ENCODE data around the gene TMEM200C.

DNA sequence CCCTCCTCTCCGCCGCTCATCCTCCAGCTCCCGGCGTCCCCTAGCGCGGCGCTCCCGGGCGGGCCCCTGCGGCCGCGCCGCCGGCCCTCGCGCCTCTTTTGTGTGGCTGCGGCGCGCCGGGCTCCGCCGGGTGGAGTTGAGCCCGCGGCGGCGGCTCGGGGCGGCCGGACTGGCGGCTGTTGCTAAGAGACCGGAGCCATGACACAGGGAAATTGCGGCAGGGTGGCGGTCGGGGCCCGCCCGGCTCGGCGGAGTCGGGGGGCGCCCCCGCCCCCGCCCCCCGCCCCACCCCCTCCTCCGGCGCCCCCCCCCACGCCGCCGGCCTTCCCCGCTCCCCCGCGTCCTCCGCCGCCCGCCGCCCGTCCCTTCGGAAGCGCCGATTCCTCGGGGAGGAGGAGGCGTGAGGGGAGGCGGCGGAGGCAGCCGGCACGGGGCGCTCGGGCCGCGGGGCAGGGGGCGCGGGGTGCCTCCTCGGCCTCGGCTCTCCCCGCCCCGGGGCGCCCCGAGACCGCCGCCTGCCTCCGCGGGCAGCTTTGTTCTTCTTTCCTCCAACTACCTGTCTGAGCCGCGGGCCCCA, at the start of gene TMEM200C:
- TF ChIP-seq POLR2AphosphoS5 (IDR thresholded peaks at IDR 0.05; ENCODE audit: low read depth, low read length), result no peak
- TF ChIP-seq POLR2A (IDR thresholded peaks at IDR 0.05; ENCODE audit: low read depth, low read length), result no peak
- no peak for TF ChIP-seq TAF1 (IDR thresholded peaks at IDR 0.05; ENCODE audit: borderline replicate concordance, low read depth, low read length)
